PC-3 (cell line): ENCODE measurements around the gene ZACN. TPM values are rescaled to one million over a fixed set of nuclear protein-coding genes. Genes with fewer than 3 reads are reported as not detected.

Experiments used
- ATAC-seq: fragments of 200-7000 bp; cut with Tn5 transposase; 2 replicates; pipeline ENCODE4 v1.9.1; 2020; ENCODE audit warnings: mild to moderate bottlenecking, moderate library complexity
- BruUV-seq: library from RNA; stranded (reverse); fragments of 400-500 nt; replicated peaks from 2 replicates; lab custom pipeline; 2021; lab: Mats Ljungman, UMichigan
- CTCF ChIA-PET: fragments of 300-600 bp; sonication (Branson Sonifier 250); formaldehyde crosslinking; loops from one replicate; lab custom pipeline; 2022; ENCODE audit warnings: antibody characterized with exemption; lab: Charles Lee
- POLR2A ChIA-PET: fragments of 300-600 bp; sonication (Branson Sonifier 250); formaldehyde crosslinking; loops from one replicate; lab custom pipeline; 2022; ENCODE audit warnings: antibody characterized with exemption; ENCODE audit not compliant: unreplicated experiment; lab: Charles Lee
- DNase-seq: peaks from one replicate; pipeline ENCODE4 v3.0.0-alpha.2; 2015
- H2AFZ ChIP-seq: fragments of 300-600 bp; sonication (generic); 2 replicates; pipeline ENCODE4 v1.6.0; 2016; ENCODE audit warnings: antibody characterized with exemption, low read length
- H3F3A ChIP-seq: fragments of 300-600 bp; sonication (generic); one replicate; pipeline ENCODE4 v1.6.0; 2017; ENCODE audit warnings: antibody characterized with exemption, low read length, control low read depth, mild to moderate bottlenecking; ENCODE audit not compliant: unreplicated experiment
- H3K27ac ChIP-seq: fragments of 300-600 bp; sonication (generic); 2 replicates; pipeline ENCODE4 v1.5.1; 2016; ENCODE audit warnings: mild to moderate bottlenecking, low read length
- H3K27me3 ChIP-seq: fragments of 300-600 bp; sonication (generic); 2 replicates; pipeline ENCODE4 v1.6.1; 2016; ENCODE audit warnings: low read length, mixed read lengths
- H3K36me3 ChIP-seq: fragments of 300-600 bp; sonication (generic); 2 replicates; pipeline ENCODE4 v1.6.1; 2016; ENCODE audit warnings: low read depth, mixed run types, low read length, mixed read lengths
- H3K4me1 ChIP-seq: fragments of 300-600 bp; sonication (generic); 2 replicates; pipeline ENCODE4 v1.5.1; 2016; ENCODE audit warnings: low read length; ENCODE audit not compliant: insufficient read depth
- H3K4me2 ChIP-seq: fragments of 300-600 bp; sonication (generic); 2 replicates; pipeline ENCODE4 v1.6.0; 2016; ENCODE audit warnings: low read length
- H3K4me3 ChIP-seq: fragments of 300-600 bp; sonication (generic); 2 replicates; pipeline ENCODE4 v1.5.1; 2016; ENCODE audit warnings: mild to moderate bottlenecking, low read length, mixed read lengths
- H3K79me2 ChIP-seq: fragments of 300-600 bp; sonication (generic); 2 replicates; pipeline ENCODE4 v1.6.1; 2017; ENCODE audit warnings: low read length, mixed read lengths
- H3K9ac ChIP-seq: fragments of 300-600 bp; sonication (generic); 2 replicates; pipeline ENCODE4 v1.6.0; 2016; ENCODE audit warnings: mild to moderate bottlenecking, low read length
- H3K9me2 ChIP-seq: fragments of 300-600 bp; sonication (generic); replicated peaks from 2 replicates; pipeline ENCODE4 v1.6.1; 2016; ENCODE audit warnings: mixed run types, low read length, mixed read lengths
- H3K9me3 ChIP-seq: fragments of 300-600 bp; sonication (generic); 2 replicates; pipeline ENCODE4 v1.6.1; 2016; ENCODE audit warnings: low read length, mixed read lengths
- H4K20me1 ChIP-seq: fragments of 300-600 bp; sonication (generic); 2 replicates; pipeline ENCODE4 v1.6.1; 2016; ENCODE audit warnings: low read length, mixed read lengths
- CTCF ChIP-seq: fragments of 300-600 bp; sonication (generic); conservative IDR thresholded peaks from 2 replicates; pipeline ENCODE4 v1.5.1; 2017; ENCODE audit warnings: antibody characterized with exemption, low read depth, mild to moderate bottlenecking, low read length
- EZH2 ChIP-seq: fragments of 300-600 bp; sonication (generic); IDR thresholded peaks from one replicate; pipeline ENCODE4 v1.6.1; 2017; ENCODE audit warnings: antibody characterized with exemption, mild to moderate bottlenecking, low read length; ENCODE audit not compliant: unreplicated experiment
- EZH2phosphoT487 ChIP-seq: fragments of 300-600 bp; sonication (generic); IDR thresholded peaks from 2 replicates; pipeline ENCODE4 v1.6.1; 2018; ENCODE audit warnings: mild to moderate bottlenecking, antibody characterized with exemption, low read length, borderline replicate concordance
- intact Hi-C: fragments of 100-400 bp; cut with micrococcal nuclease; formaldehyde crosslinking; loops from 2 replicates; pipeline ENCODE4 v1.9.0; 2023
- total RNA-seq: library from RNA; depleted of rRNA; stranded (reverse); fragments of >200 nt; gene quantifications from 2 replicates; pipeline ENCODE4 v1.2.3, GENCODE V29; 2014

The ZACN gene
- total RNA-seq, 1 experiment from 2014 or later, result 0.11 TPM

GRCh38 chr17:76087531-76087930 lies 8.5 kb downstream of the ZACN start:
- no peaks in the 10 kb centered on the region for H3K27me3 ChIP-seq
- H3K4me2 ChIP-seq, result no peak overlapping the region
- no peaks in the 10 kb centered on the region for H3K9me2 ChIP-seq
- H3F3A ChIP-seq, result no peaks in the 10 kb centered on the region
- BruUV-seq, result no TSS peak
- H3K9ac ChIP-seq, result no peak overlapping the region
- DNase-seq, result no peak
- peaks cover 64% of the 10 kb centered on the region for H3K36me3 ChIP-seq
- no peaks in the 10 kb centered on the region for H3K4me1 ChIP-seq
- no peak for TF ChIP-seq CTCF
- TF ChIP-seq EZH2phosphoT487, result no peak
- no peak for TF ChIP-seq EZH2
- ChIA-PET CTCF (no interaction called here), POLR2A (no interaction called here)
- no peak overlapping the region for H2AFZ ChIP-seq
- no peak overlapping the region for H3K27ac ChIP-seq
- no peak overlapping the region for H3K4me3 ChIP-seq
- no peaks in the 10 kb centered on the region for H4K20me1 ChIP-seq
- no peak for ATAC-seq
- no peaks in the 10 kb centered on the region for H3K9me3 ChIP-seq
- H3K79me2 ChIP-seq, result no peaks in the 10 kb centered on the region
- intact Hi-C loops, result no loop called here

- POLR2A ChIA-PET, result no interaction called here
- H3K4me3 ChIP-seq, result no peak overlapping the region
- H3K9ac ChIP-seq, result no peak overlapping the region
- H3K36me3 ChIP-seq, result peaks cover 64% of the 10 kb centered on the region
- no peak overlapping the region for H2AFZ ChIP-seq
- no peaks in the 10 kb centered on the region for H3K9me3 ChIP-seq
- CTCF ChIA-PET, result no interaction called here
- no peak overlapping the region for H3K4me2 ChIP-seq
- ATAC-seq (peak; percentile 44; the same call in 1 of the 2 replicates), DNase-seq (no peak)
- no peaks in the 10 kb centered on the region for H3K9me2 ChIP-seq
- no peaks in the 10 kb centered on the region for H3K4me1 ChIP-seq
- no peak overlapping the region for H3K27ac ChIP-seq
- H3K79me2 ChIP-seq, result no peaks in the 10 kb centered on the region
- H3F3A ChIP-seq, result no peaks in the 10 kb centered on the region
- intact Hi-C loops, result no loop called here
- H4K20me1 ChIP-seq, result no peaks in the 10 kb centered on the region
- no TSS peak for BruUV-seq
- peak; percentile 31; the same call in 1 of the 2 replicates for TF ChIP-seq CTCF
- no peak for TF ChIP-seq EZH2phosphoT487
- no peaks in the 10 kb centered on the region for H3K27me3 ChIP-seq
These were observed 9.3 kb downstream of the ZACN start for GRCh38 chr17:76088041-76088867.
